ENCODE results near the gene DRGX.
A peak's percentile ranks its signal among the peaks of the same experiment; 100 is the strongest.

Gene DRGX

DNA sequence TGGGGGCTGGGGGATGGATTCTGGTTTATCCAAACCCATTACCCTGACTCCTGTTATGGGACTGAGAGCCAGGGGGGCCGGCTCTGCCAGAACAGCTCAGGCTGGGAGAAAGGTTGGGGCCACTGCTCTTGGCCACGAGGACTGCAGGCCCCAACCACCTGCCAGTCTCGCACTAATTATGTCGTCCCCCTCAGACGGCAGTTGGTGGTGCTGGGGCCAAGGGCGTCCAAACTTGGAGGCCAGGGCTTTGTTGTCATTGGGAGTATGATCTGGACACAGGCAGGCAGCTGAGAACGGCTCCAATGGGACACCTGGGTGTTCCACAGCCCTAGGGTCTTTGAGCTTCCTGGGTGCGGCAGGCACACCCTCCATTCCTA lies 34.7 kb downstream of the DRGX start:
- no peak for DNase-seq

DNA sequence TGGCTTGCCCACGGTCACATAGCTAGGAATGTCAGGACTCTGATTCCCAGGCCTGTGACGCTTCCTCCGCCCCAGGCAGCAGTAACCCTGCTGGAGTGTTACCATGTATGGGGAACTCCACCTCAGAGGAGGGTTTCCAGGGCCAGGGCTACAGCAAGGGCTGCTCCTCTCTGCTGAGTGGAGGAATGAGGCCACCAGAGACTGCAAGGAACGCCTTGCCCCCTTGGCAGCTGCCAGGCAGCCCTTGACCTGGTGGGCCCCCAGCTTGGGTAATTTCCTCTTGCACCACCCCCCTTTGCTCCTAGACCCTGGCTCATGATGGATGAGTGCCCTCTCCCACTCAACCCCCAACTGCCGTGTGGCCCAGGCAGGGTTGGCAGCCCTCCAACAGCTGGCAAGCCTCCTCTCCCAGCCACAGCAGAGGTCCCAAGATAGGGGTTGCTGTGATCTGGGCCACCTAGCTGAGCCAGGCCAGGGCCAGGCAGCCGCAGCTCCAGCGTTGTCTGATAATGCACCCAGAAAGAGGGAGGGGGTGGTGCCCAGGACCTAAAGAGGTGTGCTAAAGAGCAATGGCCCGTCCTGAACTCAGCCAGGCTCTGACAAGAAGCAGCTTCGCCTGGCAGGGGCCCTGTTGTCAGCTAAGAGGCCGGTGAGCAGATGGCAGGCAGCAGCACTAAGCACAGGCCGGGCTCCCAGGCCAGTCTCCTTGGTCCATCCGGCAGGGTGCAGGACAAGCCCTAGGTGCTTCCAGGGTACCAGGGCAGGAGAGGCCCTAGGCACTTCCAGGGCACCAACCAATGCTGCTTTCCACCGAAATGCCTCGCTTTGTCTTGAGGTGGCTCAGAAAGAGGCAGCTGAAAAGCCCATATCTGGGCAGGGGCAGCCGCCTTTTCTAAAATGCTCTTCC lies 35.4 kb downstream of the DRGX start:
- DNase-seq, result no peak

DNA sequence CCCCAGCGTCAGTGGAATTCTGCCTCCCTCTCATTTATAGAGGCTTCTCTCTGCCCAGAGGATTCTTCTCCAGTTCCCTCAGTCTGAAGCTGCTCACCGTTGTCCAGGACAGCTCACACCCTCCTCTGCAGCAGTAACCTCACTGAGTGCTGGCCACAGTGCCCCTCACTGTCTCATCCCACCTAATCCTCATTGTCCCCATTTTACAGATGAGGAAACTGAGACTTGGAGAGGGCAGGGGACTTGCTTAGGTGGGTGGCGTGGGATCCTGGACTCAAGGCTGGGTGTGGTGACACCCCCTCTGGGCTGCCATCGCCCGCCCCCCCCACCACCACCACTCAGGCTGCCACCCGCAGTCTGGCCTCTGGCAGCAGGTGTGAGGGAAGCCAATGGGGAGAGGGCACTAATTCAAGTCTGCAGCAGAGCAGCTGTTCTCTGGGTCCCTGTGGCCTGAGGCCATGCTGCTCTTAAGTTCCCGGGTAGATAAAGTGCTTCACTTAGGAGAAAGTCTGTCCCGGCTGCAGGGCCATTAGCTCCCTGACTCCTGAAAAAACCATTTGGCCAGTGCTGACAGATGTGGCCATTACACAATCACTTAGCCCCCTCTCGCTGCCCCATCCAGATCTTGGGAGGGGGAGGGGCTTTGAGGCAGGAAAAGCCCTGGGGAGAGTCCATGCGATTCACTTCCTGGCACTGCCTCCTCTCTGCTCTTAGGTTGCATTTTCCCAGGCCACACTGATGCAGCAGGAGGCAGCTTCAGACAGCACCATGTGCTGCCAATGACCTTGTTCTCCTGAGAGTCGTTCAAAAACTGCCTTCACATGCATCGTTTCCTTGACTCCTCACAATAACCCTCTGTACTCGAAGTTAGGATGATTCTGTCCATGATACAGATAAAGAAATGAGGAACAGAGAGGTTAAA lies 36.3 kb downstream of the DRGX start:
- DNase-seq, result no peak

GRCh38 chr10:49357910-49358309 lies 38.0 kb downstream of the DRGX start:
- no peak for DNase-seq

- DNase-seq, result peak; percentile 48
Observed at GRCh38 chr10:49356944-49357343, 38.9 kb downstream of the DRGX start.

DNA sequence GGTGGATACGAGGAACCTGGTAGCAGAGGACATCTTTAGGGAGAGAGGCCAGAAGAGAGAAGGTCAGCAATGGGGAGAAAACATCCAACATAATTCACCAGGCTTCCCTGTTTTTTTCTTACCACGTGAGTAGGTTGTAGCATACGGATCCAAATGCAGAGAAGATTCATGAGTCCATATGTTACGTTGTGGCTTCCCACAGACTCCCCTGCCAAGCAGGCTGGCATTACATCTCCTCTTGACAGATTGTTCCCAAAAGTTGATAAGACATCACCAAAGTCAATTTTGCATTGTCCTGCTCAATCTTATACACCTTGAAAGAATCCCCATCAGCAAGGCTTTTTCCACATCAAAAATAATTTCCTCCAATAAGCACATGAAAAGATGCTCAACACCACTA lies 39.7 kb downstream of the DRGX start:
- DNase-seq, result no peak

- DNase-seq, result no peak
Observed at GRCh38 chr10:49355221-49355620, 40.7 kb downstream of the DRGX start.

DNA sequence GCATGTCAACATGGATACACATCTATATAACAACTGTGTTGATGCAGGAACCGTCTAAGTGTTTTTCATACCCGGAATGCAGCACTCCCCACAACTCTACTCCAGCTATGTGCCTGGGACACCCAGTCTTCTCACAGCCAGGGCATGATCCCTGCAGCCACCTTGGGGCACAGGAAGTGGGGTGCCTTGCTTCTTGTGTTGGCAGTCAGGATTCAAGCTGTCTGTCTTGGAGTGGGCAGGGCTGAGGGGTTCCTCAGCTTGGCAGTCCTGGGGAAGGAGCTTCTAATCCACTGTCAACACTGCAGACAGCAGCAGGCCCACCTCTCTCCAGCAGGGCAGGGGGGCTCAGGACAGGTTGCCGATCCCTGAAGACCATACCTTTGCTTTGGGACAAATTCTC lies 41.3 kb downstream of the DRGX start:
- no peak for DNase-seq

DNA sequence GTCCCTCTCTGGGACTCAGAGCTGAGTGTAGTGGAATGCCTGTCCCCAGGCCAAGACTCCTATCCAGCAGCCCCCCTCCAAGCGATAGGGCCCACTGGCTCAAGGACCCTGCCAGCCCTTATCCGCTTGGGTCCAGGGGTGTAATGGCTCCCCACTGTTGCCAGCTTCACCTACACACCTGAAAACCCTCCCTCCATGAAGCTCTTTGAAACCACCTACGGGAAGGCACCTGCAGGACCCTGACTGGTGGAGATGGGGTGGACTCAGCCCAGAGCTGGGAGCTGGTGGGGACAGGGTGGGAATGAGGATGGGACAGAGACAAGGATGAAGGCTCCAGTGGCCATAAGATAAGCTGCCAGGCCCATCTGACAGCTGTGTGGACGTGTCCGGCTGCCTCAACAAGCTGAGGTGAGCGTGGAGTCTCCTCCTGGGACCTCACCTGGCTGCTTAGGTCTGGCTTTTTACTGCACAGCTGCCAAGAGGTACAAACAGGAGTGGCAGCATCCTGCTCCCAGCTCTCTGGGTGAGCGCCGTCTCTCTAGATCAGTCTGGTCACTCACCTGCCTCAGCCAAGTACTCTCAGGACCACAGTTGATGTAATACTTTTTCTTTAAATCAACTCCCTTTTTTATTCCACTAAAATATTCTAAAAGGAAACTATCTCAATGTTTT lies 41.9 kb downstream of the DRGX start:
- DNase-seq, result no peak

DNA sequence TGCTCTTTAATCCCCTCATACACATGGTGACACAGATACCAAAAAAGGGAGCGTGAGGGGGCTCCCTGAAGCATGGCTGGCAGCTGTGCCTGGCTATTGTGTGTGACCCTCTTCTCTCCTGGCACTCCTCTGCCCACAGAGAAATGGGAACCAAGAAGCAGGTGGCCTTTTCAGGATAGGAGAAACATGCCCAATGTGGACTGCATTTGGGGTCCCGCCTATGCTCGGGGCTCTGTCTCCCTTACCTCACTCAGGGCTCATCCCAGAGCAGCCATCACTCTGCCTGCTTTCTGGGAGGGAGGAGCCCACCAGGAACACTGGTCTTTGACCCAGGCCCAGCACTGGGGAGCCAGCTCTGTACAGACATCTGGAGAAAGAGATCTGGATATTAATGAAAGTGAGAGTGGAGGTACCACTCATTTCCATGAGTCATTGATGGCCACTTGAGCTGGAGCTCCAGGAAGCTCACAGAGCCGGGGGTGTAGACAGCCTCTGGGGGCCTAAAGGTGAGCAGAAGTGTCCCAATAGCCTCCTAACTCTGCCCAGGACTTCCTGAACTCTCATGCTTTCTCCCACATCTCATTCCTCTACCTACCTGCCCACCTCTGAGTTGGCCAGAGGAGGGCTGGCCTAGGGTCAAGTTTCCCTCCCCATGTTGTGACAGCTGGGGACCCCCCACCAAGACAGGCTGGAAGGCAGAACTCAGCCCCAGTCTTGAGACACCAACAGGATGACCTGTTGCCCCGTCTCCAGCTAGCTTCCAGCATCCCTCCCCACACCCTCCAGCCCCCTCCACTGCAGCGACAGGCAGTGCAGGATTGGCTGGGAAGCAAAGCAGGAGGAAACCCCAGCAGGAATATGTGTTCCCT lies 42.6 kb downstream of the DRGX start:
- no peak for DNase-seq

DNA sequence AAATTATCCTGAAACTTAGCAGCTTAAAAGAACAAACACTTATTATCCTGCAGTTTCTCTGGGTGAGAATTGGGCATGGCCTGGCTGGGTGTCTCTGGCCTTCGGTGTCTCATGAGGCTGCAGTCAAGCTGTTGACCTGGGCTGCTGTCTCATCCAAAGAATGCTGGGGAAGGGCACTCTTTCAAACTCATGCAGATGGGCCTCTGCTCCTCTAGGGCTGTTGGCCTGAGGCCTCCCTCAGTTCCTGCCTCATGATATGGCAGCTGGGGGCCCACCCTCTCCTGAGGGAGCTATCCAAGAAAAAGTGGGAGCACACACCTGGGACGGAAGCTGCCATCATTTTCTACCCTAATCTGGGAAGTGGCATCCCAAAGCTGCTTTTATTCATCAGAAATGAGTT lies 43.6 kb downstream of the DRGX start:
- no peak for DNase-seq

- DNase-seq, result no peak
Observed at GRCh38 chr10:49351669-49352068, 44.2 kb downstream of the DRGX start.

DNA sequence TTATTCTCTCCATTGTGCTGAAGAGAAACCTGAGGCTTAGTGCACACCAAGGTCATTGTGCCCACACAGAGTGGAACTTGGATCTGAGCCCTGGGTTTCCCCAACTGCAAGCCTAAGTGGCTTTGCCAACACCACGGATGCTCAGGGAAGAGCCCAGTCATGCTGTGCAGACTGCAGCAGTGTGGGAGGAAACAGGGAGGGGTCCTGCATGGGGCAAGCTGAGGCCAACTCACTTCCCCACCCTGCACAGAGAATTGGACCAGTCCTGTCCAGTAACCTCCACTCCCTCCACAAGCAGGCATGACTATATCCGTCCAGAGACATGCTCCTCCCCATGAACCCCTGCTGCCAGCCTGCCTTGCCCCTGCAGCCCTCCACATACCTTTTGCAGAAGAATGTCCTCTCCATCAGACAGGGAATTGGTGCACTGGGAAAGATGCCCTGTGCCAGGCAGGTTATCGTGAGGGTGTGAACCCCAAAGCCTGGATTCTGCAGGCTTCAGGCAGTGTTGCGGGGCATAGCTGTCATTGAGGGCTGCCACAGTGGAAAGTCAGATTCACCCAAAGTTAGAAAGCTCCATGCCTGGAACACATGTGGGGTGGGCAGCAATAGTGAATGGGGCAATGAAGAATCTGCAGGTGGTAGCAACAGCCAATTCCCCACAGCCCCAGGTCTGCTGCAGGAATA lies 44.9 kb downstream of the DRGX start:
- no peak for DNase-seq

DNA sequence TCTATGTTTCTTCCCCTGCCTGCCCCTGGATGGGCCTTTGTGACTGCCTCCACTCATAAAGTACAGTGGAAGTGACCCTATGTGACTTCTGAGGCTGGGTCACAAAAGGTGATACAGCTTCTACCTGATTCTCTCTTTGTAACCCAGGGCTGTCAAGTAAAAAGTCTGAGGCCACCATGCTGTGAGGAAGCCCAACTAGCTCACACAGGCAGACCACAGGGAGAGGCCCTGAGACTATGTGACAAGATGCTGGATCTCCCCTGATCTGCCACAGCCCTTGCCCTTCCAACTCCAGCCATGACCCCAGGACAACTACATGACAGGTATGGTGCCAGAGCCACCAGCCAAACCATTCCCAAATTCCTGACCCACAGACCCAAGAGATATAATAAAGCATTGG lies 45.8 kb downstream of the DRGX start:
- no peak for DNase-seq

- no peak for DNase-seq
Observed at GRCh38 chr10:49349390-49349789, 46.5 kb downstream of the DRGX start.

GRCh38 chr10:49348593-49348992 lies 47.3 kb downstream of the DRGX start:
- no peak for DNase-seq

DNA sequence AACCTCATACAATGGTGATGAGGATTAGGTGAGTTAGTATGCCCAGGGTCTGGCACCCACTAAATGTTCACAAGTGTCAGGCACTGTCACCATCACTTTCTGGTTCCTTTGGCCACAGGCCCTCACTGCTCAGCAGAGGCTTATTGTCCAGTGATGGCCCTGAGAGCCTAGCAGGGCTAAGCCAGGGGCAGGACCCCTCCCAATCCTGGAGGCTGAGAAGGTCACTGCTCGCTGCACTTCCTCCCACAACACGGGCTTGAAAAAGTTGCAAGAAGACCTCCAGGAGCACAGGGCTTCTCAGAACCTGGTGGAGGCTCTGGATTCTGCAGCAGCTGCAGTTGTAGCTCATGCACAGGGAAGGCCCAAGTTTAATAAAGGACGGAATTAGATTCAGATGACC lies 48.1 kb downstream of the DRGX start:
- no peak for DNase-seq

GRCh38 chr10:49347342-49347741 lies 48.5 kb downstream of the DRGX start:
- no peak for DNase-seq

DNA sequence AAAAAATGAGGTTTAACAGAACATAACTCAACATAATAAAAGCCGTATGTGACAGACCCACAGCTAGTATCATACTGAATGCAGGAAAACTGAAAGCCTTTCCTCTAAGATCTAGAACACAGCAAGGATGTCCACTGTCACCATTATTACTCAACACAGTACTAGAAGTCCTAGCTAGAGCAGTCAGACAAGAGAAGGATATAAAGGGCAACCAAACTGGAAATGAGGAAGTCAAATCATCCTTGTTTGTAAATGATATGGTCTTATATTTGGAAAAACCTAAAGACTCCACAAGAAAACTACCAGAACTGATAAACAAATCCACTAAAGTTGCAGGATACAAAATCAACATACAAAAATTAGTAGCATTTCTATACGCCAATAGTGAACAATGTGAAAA lies 51.0 kb downstream of the DRGX start:
- no peak for DNase-seq

DNA sequence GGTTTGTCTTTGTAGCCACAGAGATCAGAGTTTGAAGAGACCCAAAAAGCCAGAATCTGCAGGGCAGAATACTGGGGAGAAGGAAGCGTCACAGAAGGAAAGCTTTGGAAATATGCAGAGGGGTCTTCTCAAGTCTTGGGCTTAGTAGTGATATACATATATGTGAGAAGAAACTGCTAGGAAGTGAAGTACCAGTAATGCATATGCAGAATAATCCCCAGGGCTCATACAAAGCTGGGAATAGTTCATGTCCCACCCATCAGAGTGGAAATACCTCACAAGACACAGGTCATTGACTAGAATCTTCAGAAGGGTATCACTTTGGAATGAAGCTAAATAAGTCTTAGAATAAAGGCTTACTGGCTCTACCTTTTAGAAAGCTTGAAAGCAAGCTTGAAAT lies 57.3 kb downstream of the DRGX start:
- no peak for DNase-seq

- DNase-seq, result peak; percentile 30
Observed at GRCh38 chr10:49335364-49335972, 60.4 kb downstream of the DRGX start.

All from activated CD4-positive, alpha-beta T cell treated with anti-CD3 and anti-CD28 coated beads, Interleukin-10, Interleukin-2, amounts not matched to agents 100 ng/mL and 50 ng/mL, durations not matched to agents 16 hours and 8 hours (primary cell).